Bronchial epithelial cell (primary cell): ENCODE data around the gene CCAR1. TPM values are rescaled to one million over a fixed set of nuclear protein-coding genes. Genes with fewer than 3 reads are reported as not detected.
"Not testable (repeated sequence)": the region's sequence is repeated elsewhere in the genome, so short reads cannot be mapped to it uniquely, and the experiment has no call there.

Source experiments
- DNase-seq: peaks from one replicate; pipeline ENCODE4 v3.0.0-alpha.2; 2010; ENCODE audit warnings: low read depth
- FAIRE-seq: peaks from 2 replicates; lab custom pipeline; 2011; peaks lifted over from hg19 to GRCh38; lab: Jason Lieb, UNC
- H3K27me3 ChIP-seq: 2 replicates; pipeline ENCODE4 v1.5.1; 2011; ENCODE audit warnings: low read length; ENCODE audit not compliant: control insufficient read depth, insufficient read depth
- H3K36me3 ChIP-seq: 2 replicates; pipeline ENCODE4 v1.5.1; 2011; ENCODE audit warnings: low read length; ENCODE audit not compliant: control insufficient read depth, insufficient read depth
- H3K4me3 ChIP-seq: 2 replicates; pipeline ENCODE4 v1.5.1; 2011; ENCODE audit warnings: mild to moderate bottlenecking, low read depth, low read length, control low read depth
- CTCF ChIP-seq: IDR thresholded peaks from 2 replicates; pipeline ENCODE4 v1.5.1; 2011; ENCODE audit warnings: mild to moderate bottlenecking, moderate library complexity, low read length, control low read depth, inconsistent platforms; ENCODE audit not compliant: insufficient read depth, severe bottlenecking
- total RNA-seq: library from RNA; depleted of rRNA; stranded (reverse); fragments of >200 nt; gene quantifications from 2 replicates; pipeline ENCODE4 v1.2.1, GENCODE V29; 2014

Gene CCAR1
- total RNA-seq, 1 donor from 2014 or later: 19.2 TPM

GRCh38 chr10:68732651-68733050 lies 11.6 kb downstream of the CCAR1 start:
- DNase-seq: no peak
- no peak overlapping the region for H3K4me3 ChIP-seq
- H3K27me3 ChIP-seq: no peaks in the 10 kb centered on the region
- no peak for FAIRE-seq
- no peak for TF ChIP-seq CTCF
- peaks cover 14% of the 10 kb centered on the region for H3K36me3 ChIP-seq

- FAIRE-seq (no peak), DNase-seq (no peak)
- no peak for TF ChIP-seq CTCF
- Histone ChIP-seq H3K4me3 (no peak overlapping the region), H3K36me3 (peaks cover 13% of the 10 kb centered on the region), H3K27me3 (no peaks in the 10 kb centered on the region)
Measured at GRCh38 chr10:68734349-68734748, 13.3 kb downstream of the CCAR1 start.

- Histone ChIP-seq H3K36me3 (peaks cover 11% of the 10 kb centered on the region), H3K27me3 (no peaks in the 10 kb centered on the region), H3K4me3 (no peak overlapping the region)
- no peak for TF ChIP-seq CTCF
- DNase-seq (no peak), FAIRE-seq (no peak)
Measured at GRCh38 chr10:68735119-68735518, 14.1 kb downstream of the CCAR1 start.

- not testable (repeated sequence) for H3K27me3 ChIP-seq, FAIRE-seq, DNase-seq
Measured at GRCh38 chr10:68735739-68736138, 14.7 kb downstream of the CCAR1 start.

GRCh38 chr10:68740676-68741075 lies 19.6 kb downstream of the CCAR1 start:
- H3K4me3 ChIP-seq, H3K27me3 ChIP-seq, DNase-seq, FAIRE-seq: not testable (repeated sequence)
- peaks cover 10% of the 10 kb centered on the region for H3K36me3 ChIP-seq

More at GRCh38 chr10:68735739-68736138, 14.7 kb downstream of the CCAR1 start:
- not testable (repeated sequence) for H3K36me3 ChIP-seq, H3K4me3 ChIP-seq

- no peaks in the 10 kb centered on the region for H3K27me3 ChIP-seq
- no peak for TF ChIP-seq CTCF
- peaks cover 10% of the 10 kb centered on the region for H3K36me3 ChIP-seq
- DNase-seq: no peak
- FAIRE-seq: peak; percentile 7
- H3K4me3 ChIP-seq: no peak overlapping the region
Measured at GRCh38 chr10:68742397-68742796, 21.4 kb downstream of the CCAR1 start.

GRCh38 chr10:68752711-68753350 lies 31.8 kb downstream of the CCAR1 start:
- no peak for TF ChIP-seq CTCF
- FAIRE-seq (no peak), DNase-seq (no peak)
- no peak overlapping the region for H3K4me3 ChIP-seq
- peaks cover 17% of the 10 kb centered on the region for H3K36me3 ChIP-seq
- no peaks in the 10 kb centered on the region for H3K27me3 ChIP-seq
